ENCODE measurements around the gene DEDD. TPM values are rescaled to one million over a fixed set of nuclear protein-coding genes. Genes with fewer than 3 reads are reported as not detected.

The DEDD gene
- total RNA-seq, 1 experiment from 2014 or later, result 33.8 TPM

GRCh38 chr1:161072751-161073449 lies 59.6 kb downstream of the DEDD start:
- no TSS peak for BruUV-seq (replicated peaks)
- no peak for TF ChIP-seq CTCF (IDR thresholded peaks at IDR 0.05; ENCODE audit: insufficient read depth in 1 of 2, low read depth in 1 of 2, low read length in 1 of 2, severe bottlenecking in 1 of 2, unreplicated experiment in 1 of 2)
- Mint-ChIP-seq H3K27me3 (ENCODE audit: insufficient read depth, unreplicated experiment) (no peaks in the 10 kb centered on the region), H3K36me3 (ENCODE audit: insufficient read depth, unreplicated experiment) (peaks cover 4% of the 10 kb centered on the region), H3K4me3 (ENCODE audit: unreplicated experiment) (no peak overlapping the region), H3K4me1 (ENCODE audit: low read depth, unreplicated experiment) (peaks cover 9% of the 10 kb centered on the region), H3K27ac (ENCODE audit: unreplicated experiment) (no peak overlapping the region), H3K9me3 (ENCODE audit: unreplicated experiment) (no peaks in the 10 kb centered on the region)
- Histone ChIP-seq H3K36me3 (ENCODE audit: control insufficient read depth, insufficient read depth, low read length) (no peaks in the 10 kb centered on the region), H3K9me3 (no peaks in the 10 kb centered on the region), H3K27me3 (replicated peaks; ENCODE audit: control insufficient read depth, insufficient read depth, low read length) (no peaks in the 10 kb centered on the region), H3K4me1 (no peaks in the 10 kb centered on the region), H3K4me3 (ENCODE audit: low read depth, low read length) (no peak overlapping the region)
- DNase-seq, result no peak
- intact Hi-C loops (cut with micrococcal nuclease; ENCODE audit: unreplicated experiment), result loop anchor here (1.0 kb wide), 1 partner anchor 25 kb away; the partner anchor contains the start of gene KLHDC9
- ChIA-PET CTCF (interaction anchor here (0.7 to 3.4 kb wide), 3 partner anchors 25 to 76 kb away, joined by 3 to 32 read pairs (median 4); partner anchors contain the start of gene KLHDC9), POLR2A (interaction anchor here (1.7 kb wide), 1 partner anchor 52 kb away, joined by 4 read pairs; the partner anchor contains the start of gene F11R)

GRCh38 chr1:161071886-161072371 lies 60.5 kb downstream of the DEDD start:
- H3K36me3 Mint-ChIP-seq (ENCODE audit: insufficient read depth, unreplicated experiment), result peaks cover 4% of the 10 kb centered on the region
- ChIA-PET POLR2A (interaction anchor here (0.6 to 1.7 kb wide), 3 partner anchors 49 to 308 kb away, joined by 3 to 4 read pairs (median 3); partner anchors contain the start of gene F11R), CTCF (interaction anchor here (0.6 to 3.4 kb wide), 10 partner anchors 12 to 94 kb away, joined by 3 to 32 read pairs (median 4); partner anchors contain the start of genes DEDD, F11R, KLHDC9 and PPOX)
- H3K9me3 Mint-ChIP-seq (ENCODE audit: unreplicated experiment), result no peaks in the 10 kb centered on the region
- no peaks in the 10 kb centered on the region for H3K4me1 ChIP-seq
- no peak overlapping the region for H3K4me3 ChIP-seq (ENCODE audit: low read depth, low read length)
- H3K4me1 Mint-ChIP-seq (ENCODE audit: low read depth, unreplicated experiment), result peaks cover 9% of the 10 kb centered on the region
- no peak overlapping the region for H3K4me3 Mint-ChIP-seq (ENCODE audit: unreplicated experiment)
- BruUV-seq (replicated peaks), result no TSS peak
- no peak overlapping the region for H3K27ac Mint-ChIP-seq (ENCODE audit: unreplicated experiment)
- H3K27me3 Mint-ChIP-seq (ENCODE audit: insufficient read depth, unreplicated experiment), result no peaks in the 10 kb centered on the region
- H3K9me3 ChIP-seq, result no peaks in the 10 kb centered on the region
- peak; percentile 78 for DNase-seq
- TF ChIP-seq CTCF (IDR thresholded peaks at IDR 0.05; ENCODE audit: insufficient read depth in 1 of 2, low read depth in 1 of 2, low read length in 1 of 2, severe bottlenecking in 1 of 2, unreplicated experiment in 1 of 2), result peak; percentile 74 to 82
- H3K36me3 ChIP-seq (ENCODE audit: control insufficient read depth, insufficient read depth, low read length), result no peaks in the 10 kb centered on the region
- intact Hi-C loops (cut with micrococcal nuclease; ENCODE audit: unreplicated experiment), result loop anchor here (1.0 kb wide), 3 partner anchors 26 to 79 kb away; partner anchors contain the start of gene KLHDC9
- H3K27me3 ChIP-seq (replicated peaks; ENCODE audit: control insufficient read depth, insufficient read depth, low read length), result no peaks in the 10 kb centered on the region

Other genes with a start within 250 kb of the DEDD start
- gene ITLN1, start 247.5 kb downstream of the DEDD start, total RNA-seq (2022), result 0.37 TPM in 1 of 2 replicates, not detected in the other
- gene ITLN2, start 177.9 kb downstream of the DEDD start, total RNA-seq (2022), result 0.93 and 1.3 TPM in 2 replicates
- 182 and 196 TPM in 2 replicates for gene F11R, start 111.5 kb downstream of the DEDD start, total RNA-seq (2022)
- 24.8 and 26.8 TPM in 2 replicates for gene TSTD1, start 93.7 kb downstream of the DEDD start, total RNA-seq (2022)
- gene USF1, start 86.7 kb downstream of the DEDD start, total RNA-seq (2022), result 49.7 and 52.7 TPM in 2 replicates
- gene ARHGAP30, start 62.8 kb downstream of the DEDD start, total RNA-seq (2022), result not detected in 2 replicates
- gene NECTIN4, start 43.1 kb downstream of the DEDD start, total RNA-seq (2022), result 0.20 and 0.74 TPM in 2 replicates
- 2.0 and 2.2 TPM in 2 replicates for gene KLHDC9, start 34.3 kb downstream of the DEDD start, total RNA-seq (2022)
- 80.0 and 88.0 TPM in 2 replicates for gene PFDN2, start 14.6 kb downstream of the DEDD start, total RNA-seq (2022)
- 41.8 and 42.1 TPM in 2 replicates for gene NIT1, start 14.6 kb downstream of the DEDD start, total RNA-seq (2022)
- gene UFC1, start 21.3 kb upstream of the DEDD start, total RNA-seq (2022), result 98.2 and 105 TPM in 2 replicates
- gene USP21, start 26.8 kb upstream of the DEDD start, total RNA-seq (2022), result 38.2 and 39.8 TPM in 2 replicates
- 25.0 and 25.4 TPM in 2 replicates for gene PPOX, start 33.8 kb upstream of the DEDD start, total RNA-seq (2022)
- 39.6 and 48.1 TPM in 2 replicates for gene B4GALT3, start 44.8 kb upstream of the DEDD start, total RNA-seq (2022)
- gene ADAMTS4, start 66.4 kb upstream of the DEDD start, total RNA-seq (2022), result 0.23 and 0.32 TPM in 2 replicates
- 110 and 115 TPM in 2 replicates for gene NDUFS2, start 69.7 kb upstream of the DEDD start, total RNA-seq (2022)
- gene FCER1G, start 82.6 kb upstream of the DEDD start, total RNA-seq (2022), result 1.5 and 2.6 TPM in 2 replicates
- 711 and 784 TPM in 2 replicates for gene APOA2, start 91.0 kb upstream of the DEDD start, total RNA-seq (2022)
- gene TOMM40L, start 93.4 kb upstream of the DEDD start, total RNA-seq (2022), result 23.1 and 24.0 TPM in 2 replicates
- gene NR1I3, start 105.5 kb upstream of the DEDD start, total RNA-seq (2022), result not detected in 2 replicates
- gene PCP4L1, start 126.1 kb upstream of the DEDD start, total RNA-seq (2022), result 2.5 and 3.3 TPM in 2 replicates
- 0.20 and 0.23 TPM in 2 replicates for gene MPZ, start 177.3 kb upstream of the DEDD start, total RNA-seq (2022)
- gene SDHC, start 181.7 kb upstream of the DEDD start, total RNA-seq (2022), result 261 and 268 TPM in 2 replicates
- gene CFAP126, start 235.2 kb upstream of the DEDD start, total RNA-seq (2022), result not detected in 2 replicates

All from Caco-2 (cell line).